Putamen (tissue), 1 donor: ENCODE data around the gene RSAD2.

Experiments
- DNase-seq: peaks from one replicate; pipeline ENCODE4 v3.0.0-alpha.2; 2016; ENCODE audit warnings: low spot score

RSAD2 gene

GRCh38 chr2:6906165-6906741 lies 28.7 kb downstream of the RSAD2 start:
- DNase-seq: no peak

DNA sequence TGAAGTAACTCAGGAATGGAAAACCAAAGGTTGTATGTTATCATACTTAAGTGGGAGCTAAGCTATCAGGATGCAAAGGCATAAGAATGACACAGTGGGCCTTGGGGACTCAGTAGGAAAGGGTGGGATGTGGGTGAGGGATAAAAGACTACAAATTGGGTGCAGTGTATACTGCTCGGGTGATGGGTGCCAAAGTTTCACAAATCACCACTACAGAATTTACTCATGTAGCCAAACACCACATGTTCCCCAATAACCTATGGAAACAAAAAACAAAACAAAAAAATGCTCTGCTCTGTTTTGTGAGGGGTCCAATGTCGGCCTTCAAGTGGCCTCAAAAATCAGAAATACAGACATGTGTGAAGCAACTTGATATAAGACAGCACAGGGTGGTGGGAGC lies 30.7 kb downstream of the RSAD2 start:
- DNase-seq: no peak

GRCh38 chr2:6909431-6910385 lies 32.1 kb downstream of the RSAD2 start:
- DNase-seq: no peak

DNA sequence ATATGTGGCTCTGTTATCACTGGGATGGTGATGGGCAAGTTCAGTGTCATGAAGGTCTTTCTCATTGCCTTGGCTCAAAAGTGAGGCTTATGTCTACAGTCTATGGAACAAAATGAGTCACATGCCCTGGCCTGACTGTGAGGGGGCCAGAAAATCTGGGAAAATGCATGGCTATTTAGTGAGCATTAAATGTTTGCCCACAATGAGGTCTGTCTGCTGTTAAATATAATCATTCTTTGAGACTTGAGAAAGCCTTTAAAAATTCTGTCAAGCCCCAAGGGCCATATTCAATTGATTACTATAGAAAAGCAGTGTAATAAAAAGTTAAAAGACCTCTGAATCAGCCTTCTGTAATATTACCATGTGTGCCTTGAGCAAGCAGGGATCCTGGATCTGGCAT lies 34.1 kb downstream of the RSAD2 start:
- no peak for DNase-seq

DNA sequence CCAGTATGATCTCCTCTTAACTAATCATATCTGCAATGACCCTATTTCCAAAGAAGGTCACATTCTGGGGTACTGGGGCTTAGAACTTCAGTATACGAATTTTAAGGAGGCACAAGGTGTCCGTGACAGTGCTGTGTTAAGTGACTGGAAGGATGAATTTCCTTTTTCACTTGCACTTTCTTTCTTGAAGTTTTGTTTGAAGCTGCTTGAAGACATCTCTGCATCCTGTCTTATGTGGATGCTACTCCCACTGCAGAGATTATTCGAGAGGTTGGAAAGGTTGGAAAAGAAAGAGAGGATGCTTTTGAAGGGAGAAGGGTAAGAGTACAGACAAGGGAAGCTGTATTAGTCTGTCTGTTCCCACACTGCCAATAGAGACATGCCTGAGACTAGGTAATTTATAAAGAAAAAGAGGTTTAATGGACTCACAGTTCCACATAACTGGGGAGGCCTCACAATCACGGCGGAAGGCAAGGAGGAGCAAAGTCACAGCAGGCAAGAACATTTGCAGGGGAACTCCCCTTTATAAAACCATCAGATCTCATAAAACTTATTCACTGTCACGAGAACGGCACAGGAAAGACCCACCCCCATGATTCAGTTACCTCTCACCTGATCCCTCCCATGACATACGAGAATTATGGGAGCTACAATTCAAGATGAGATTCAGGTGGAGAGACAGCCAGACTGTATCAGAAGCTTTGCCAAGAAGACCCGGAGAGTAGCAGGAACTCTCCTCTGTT lies 36.0 kb downstream of the RSAD2 start:
- no peak for DNase-seq

GRCh38 chr2:6914828-6915227 lies 37.3 kb downstream of the RSAD2 start:
- DNase-seq: no peak

GRCh38 chr2:6915399-6915798 lies 37.8 kb downstream of the RSAD2 start:
- peak; percentile 81 for DNase-seq

GRCh38 chr2:6916224-6916623 lies 38.6 kb downstream of the RSAD2 start:
- no peak for DNase-seq

GRCh38 chr2:6916736-6917070 lies 39.1 kb downstream of the RSAD2 start:
- DNase-seq: no peak

GRCh38 chr2:6917071-6917760 lies 39.6 kb downstream of the RSAD2 start, which contains the start of gene RNF144A:
Gene RNF144A (plus strand): TSS chr2:6917412. CDS start chr2:6996927, 79,515 bp downstream.
- DNase-seq: peak; percentile 84

DNA sequence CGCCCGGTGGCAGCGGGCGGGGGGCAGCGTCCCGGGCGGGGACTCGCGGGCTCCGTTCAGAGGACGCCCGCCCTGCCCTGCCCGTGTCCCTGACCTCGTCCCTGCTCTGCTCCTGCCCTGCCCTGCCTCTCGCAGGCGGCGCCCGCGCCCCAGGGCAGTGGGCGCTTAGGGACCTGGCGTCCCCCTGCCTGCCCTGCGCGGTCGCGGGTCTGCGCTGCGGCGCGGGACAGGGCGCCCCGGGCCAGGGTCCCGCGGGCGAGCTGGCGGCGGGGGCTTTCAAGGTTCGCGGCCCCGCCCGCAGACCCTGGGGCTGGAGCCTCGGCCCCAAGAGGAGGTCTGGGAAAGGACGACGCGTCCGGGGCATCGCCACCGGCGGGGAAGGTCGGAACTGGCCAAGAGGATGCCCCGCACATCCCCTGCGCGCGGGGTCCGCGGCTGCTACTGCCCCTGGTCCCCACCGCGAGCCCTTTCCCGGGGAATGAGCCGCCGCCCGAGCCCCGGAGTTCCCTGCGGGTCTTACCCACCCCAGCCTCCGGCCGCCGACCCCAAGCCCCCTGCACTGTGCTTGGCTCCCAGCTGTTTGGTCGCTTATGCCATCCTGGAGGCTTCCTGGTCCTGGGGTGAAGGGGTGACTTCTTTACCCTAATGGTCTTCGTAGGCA lies 40.3 kb downstream of the RSAD2 start:
- no peak for DNase-seq

DNA sequence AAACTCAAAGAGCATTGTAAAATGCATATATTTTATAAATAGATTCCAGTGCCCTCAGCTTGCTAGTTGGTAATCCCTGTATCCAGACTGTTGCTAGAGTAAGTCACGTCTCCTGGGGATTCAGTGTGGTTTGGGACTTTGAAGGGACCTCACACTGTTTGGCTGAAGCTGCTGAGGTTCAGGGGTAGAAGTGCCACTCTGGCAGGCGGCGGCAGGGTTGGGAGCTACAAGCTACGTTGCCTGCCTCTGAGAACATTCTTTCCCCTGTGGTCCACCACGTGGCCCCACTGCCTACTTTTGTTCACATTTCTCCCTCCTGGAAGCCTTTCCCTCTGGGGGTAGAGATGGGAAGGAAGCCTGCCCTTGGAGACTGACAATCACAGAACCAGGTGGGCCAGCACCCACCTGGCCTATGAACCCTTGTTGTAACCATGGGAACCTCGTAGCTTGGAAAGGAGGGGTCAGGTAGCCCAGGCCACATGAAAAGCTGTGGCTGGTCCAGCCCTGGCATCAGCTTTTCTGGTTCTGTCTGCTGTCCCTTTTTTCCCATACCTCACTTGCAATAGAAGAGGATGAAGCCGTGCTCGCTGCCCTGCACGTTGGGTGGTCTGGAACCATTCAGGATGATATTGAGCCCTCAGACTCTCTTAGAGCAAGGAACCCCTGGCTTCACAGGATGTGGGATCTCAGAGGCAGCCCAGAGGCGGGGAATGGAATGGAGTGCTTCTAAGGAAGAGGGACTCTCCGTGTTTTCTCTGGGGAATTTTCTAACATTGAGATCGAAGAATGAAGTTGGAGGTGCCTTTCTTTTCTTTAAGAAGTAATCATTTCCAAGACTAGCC lies 42.5 kb downstream of the RSAD2 start:
- DNase-seq: no peak

DNA sequence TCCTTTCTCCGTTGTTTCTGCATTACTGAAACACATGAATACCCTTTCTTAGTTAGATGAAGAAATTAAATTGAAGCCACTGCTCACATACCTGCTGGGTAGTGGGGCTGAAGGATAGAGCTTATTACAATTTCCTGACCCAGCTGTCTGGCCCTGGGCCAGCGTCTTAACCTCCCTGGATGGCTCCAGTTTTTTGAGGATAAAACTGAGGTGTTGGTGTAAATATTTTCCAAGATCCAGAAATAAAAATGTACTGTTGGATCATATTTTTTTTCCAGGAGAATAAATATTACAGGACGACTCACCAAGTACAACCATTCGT lies 43.1 kb downstream of the RSAD2 start:
- DNase-seq: no peak

DNA sequence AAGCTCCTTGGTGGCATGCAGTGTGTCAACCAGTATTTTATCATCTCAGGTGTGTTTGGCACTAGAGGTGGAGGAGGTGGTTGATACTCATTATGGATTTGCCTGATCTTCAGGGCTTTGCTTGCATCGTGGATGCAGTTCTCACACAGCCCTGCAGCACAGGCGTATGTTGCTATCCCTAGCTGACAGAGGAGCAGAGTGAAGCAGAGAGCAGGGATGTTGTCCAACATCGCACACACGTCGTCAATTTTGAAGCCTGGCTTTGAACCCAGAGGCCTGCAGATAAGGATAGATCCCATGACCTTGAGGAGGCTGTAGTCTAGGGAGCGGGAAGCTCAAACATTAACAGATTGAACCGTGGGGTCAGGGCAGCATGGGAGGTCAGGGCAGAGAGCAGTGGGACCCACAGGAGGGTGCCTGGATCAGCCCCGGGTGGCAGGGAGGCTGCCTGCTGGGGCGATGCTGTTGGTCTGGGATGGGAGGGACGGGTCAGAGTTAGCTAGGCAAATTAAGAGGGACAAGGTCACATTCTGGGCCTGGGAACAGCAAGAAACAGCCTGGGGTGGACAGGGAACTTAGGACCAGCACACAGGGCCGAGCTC lies 43.8 kb downstream of the RSAD2 start:
- DNase-seq: no peak

DNA sequence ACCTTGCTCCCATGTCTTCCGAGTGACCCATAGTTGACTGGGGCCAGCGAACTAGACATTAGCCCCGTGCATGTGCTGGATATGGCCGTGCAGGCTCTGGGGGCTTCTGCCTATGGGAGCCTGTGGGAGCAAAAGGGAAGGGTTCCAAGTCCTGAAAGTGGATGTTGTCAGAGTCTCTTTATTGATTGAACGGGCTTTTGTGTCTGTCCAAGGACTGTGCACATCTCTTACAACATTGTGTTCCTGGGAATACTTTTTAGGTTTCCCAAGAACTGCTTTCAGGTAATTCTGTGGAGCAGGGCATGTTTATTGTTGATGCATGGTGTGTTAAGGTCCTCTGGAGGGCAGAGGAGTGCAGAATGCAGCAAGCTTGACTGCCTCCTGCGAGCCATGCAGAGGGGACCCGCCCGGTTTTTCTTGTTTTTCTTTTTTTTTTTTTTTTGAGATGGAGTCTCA lies 44.7 kb downstream of the RSAD2 start:
- no peak for DNase-seq

DNA sequence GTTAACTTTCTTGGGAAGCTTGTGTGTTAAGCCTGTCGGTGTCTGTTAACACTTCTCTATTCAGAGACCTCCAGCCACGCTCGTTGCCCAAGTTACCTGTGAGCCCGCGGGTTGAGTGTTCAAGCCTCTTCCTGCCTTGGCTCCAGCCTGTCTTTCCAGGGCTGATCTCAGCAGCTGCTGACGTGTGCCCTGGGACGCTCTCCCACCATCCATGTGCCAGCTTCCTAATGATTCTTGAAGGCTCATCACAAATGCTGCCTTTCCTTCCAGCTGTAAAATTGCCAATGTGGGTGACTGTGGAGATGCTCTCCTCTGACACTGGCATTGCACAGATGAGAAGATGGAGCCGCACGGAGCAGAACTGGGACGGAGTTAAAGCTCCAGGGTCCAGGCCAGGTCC lies 45.7 kb downstream of the RSAD2 start:
- peak; percentile 80 for DNase-seq

GRCh38 chr2:6924101-6924923 lies 46.7 kb downstream of the RSAD2 start:
- no peak for DNase-seq

GRCh38 chr2:6924924-6925409 lies 47.4 kb downstream of the RSAD2 start:
- DNase-seq: no peak

DNA sequence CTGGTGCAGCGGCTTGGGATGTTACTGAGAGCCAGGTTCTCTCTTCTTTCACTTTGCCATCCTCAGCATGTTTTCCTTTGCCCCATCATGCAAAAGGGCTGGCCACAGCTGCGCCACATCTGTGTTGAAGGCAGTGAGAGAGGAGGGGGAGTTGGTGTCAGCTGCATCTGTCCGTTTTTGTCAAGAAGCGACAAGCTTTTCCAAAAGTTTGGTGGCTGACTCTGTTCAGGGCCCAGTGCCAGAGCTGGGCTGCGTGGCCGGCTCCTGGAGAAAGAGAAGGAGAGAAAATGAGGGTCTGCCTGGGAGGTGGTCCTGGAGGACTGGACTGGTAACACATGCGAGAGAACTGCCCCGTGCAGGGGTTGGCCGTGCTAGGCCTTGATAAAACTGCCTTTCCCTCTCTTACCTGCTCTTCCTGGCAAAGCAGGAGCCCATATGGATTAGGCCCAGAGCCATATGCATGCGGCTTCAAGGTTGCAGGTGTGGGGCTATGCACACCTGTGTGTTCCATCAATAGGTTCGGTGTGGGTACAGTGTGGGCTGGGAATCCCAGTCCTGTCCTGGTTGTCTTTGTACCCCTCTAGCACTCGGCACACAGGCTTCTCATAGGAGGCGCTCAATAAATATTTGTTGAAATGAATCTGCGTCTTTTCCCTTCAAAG lies 48.6 kb downstream of the RSAD2 start:
- no peak for DNase-seq
